ENCODE results near the gene METTL2B.
A peak's percentile ranks its signal among the peaks of the same experiment; 100 is the strongest.
"Not testable (repeated sequence)": the region's sequence is repeated elsewhere in the genome, so short reads cannot be mapped to it uniquely, and the experiment has no call there.

The METTL2B gene

DNA sequence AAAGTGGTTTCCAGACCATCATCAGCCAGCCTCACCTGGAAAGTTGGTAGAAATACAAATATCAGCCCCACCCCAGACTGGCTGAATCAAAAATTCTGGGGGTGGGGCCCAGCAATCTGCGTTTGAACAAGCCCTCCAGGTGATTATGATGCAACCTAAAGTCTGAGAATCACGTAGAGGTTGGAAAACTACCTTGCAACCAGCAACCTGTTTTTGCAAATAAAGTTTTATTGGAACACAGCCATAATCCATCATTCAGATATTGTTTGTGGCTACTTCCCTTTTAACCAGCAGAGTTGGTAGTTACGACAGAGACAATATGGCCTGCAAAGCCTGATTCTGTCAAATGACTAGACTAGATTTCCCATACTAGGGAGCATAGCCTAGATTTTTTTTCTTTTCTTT lies 49.5 kb downstream of the METTL2B start:
- not testable (repeated sequence) for DNase-seq (ENCODE audit: low spot score)

DNA sequence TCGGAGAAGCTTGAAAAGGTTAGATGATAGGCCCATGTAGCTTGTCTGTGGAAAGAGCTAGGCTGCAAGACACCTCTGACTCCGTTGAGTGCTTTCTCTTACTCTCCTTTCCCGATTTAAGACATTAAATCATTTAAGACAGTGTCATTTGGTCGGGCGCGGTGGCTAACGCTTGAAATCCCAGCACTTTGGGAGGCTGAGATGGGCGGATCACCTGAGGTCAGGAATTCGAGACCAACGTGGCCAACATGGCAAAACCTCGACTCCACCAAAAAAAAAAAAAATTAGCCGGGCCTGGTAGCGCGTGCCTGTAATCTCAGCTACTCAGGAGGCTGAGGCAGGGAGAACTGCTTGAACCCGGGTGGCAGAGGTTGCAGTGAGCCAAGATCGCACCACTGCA lies 52.6 kb downstream of the METTL2B start:
- DNase-seq (ENCODE audit: low spot score), result not testable (repeated sequence)

DNA sequence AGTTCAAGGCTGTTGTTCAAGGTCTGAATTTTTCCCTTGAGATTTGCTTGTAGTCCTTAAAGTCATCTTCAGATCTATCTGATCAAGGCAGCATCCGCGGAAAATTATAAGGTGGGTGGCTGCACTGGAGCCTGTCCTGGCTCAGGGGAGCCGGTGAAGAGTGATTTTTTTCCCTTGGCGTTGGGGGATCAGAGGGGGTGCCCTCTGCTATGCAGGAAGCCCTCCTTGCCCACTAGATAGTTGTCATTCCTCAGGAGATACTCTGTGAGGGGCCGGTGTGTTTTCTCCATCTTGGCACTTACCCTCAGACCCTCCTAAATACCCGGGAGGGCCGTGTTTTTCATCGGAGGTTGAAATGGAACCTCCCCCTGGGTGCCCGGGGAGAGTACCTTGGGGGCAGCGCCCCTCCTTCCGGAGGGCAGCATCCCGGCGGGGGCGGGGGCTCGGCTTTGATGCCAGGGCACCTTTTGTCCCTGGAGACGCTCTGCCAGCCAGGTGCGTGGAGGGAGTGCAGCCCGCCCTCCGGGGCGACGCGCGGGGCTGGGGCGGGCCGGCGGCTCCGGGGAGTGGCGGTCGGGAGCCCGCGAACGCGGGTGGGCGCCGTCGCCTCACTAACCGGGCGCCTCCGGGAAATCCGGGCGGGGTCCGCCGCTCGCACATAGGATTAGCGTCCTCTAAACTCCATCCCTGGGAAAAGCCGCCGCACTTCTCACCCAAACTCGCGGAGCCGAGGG lies 53.7 kb downstream of the METTL2B start:
- not testable (repeated sequence) for DNase-seq (ENCODE audit: low spot score)

DNA sequence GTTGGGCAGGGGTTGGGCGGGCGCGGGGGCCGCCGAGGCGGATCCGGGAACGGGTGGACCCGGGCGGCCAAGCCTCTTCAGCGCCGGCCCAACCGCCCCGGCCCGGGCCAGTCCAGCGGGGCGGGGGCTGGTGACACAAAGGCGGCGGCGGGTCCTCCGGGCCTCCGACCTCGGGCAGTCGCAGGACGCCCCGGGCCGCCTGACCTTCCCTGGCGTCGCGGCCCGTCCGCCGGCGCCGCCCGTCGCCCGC lies 54.2 kb downstream of the METTL2B start:
- DNase-seq (ENCODE audit: low spot score), result no peak

DNA sequence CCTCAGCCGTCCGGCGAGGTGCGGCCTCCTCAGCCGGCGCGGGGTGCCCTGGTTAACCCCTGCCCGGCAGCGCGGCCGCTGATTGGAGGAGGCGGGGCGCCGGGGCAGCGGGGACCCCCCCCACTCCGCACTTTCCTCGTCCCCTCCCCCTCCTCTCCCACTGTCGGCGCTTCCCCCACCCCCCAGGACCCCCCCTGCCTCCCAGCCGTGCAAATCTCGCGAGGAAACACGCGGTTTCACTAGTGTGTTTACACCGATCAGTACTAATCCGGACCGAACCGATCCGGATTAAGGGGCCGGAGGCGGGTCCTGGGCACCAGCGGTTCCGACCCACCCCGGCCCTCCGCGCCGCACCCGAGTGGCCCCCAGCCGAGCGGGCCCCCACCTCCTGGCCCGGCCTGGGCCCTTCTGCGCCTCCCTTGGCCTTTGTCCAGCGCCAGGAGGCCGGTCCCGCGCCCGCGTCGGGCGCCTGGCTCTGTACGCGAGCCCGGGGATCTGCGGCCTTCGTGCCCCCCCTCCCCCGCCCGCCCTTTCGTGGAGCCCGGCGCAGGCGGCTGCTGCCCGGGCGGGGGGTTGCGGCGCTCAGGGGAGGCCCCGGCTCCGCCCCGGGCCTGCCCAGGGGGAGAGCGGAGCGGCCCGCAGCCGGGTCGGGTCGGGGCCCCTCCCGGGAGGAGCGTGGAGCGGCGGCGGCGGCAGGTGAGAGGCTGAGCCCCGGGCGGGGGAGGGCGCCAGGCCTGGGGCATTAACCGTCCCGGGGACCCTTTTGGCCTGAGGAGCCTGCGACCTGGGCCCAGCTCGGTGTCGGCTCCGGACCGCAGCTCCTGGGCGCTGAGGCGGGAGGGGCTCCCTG lies 54.8 kb downstream of the METTL2B start:
- DNase-seq (ENCODE audit: low spot score), result peak; percentile 87

DNA sequence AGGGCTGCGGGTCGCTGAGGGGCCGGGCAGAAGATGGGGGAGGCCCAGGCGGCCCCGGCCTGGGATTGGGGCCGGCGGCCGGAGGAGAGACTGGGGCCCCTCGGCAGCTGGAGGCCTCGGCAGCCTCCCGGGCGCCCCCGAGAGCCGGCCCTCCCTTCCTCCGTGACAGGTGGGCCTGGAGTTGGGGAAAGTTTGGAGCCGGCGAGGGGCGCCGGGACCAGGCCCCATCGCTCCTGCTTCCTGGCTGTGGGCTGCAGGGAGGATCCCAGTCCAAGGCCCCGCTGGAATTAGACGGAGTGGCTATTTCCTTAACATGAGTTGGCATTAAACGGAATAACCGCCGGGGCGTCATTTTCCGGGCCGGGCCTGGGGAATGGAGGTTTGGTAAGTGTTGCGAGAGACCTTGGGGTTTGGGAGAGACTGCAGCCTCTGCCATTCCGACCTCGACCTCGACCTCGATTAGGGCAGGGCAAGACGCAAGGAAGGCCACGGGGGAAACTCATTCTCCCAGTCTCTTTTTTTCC lies 55.5 kb downstream of the METTL2B start:
- peak; percentile 37 for DNase-seq (ENCODE audit: low spot score)

DNA sequence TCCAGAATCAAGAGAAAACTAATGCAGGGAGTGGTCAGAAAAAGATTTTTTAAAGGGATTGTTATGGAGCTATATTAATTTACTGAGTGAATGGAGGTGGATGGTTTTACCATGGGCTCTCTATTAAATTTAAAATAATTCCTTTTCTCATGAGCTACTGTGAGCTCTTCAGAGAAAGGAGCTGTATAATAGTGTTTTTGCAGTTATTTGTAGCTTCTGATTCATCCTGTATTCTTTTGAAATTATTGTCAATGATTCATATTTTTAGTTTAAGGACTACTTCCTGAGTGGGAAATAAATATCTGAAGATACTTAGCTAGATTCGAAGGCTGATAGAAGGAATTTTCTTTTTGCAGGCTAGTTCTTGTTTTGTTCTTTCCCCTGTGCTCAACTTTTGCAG lies 56.4 kb downstream of the METTL2B start:
- not testable (repeated sequence) for DNase-seq (ENCODE audit: low spot score)

DNA sequence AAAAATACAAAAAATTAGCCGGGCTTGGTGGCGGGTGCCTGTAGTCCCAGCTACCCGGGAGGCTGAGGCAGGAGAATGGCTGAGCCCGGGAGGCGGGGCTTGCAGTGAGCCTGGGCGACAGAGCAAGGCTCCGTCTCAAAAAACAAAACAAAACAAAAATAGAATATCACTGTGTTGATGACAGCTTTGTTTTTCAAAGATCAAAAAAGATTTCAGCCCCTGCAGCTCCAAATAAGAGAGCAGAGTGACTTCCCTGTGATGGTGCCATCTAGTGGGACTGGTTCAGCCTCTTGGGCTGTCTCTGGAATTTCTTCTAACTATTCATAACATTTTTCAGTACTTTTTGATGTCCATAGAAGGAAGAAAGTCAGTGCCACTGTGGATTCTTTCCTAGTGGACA lies 60.9 kb downstream of the METTL2B start:
- DNase-seq (ENCODE audit: low spot score), result not testable (repeated sequence)

DNA sequence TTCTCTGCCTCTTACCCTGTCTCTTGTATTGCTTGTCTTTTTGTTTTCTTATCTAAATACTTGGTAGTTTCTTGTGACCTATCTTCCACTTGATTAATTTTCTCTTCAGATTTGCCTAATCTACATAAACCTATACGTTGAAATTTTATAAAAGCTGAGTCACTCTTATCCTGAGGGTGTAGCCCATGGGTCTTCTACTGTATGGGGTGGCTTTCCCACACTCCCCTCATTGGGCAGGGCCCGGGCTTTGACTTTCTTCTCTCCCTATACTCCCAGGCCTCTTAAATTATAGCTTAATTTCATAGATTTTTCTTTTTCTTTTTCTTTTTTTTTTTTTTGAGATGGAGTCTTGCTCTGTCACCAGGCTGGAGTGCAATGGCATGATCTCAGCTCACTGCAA lies 66.0 kb downstream of the METTL2B start:
- not testable (repeated sequence) for DNase-seq (ENCODE audit: low spot score)

DNA sequence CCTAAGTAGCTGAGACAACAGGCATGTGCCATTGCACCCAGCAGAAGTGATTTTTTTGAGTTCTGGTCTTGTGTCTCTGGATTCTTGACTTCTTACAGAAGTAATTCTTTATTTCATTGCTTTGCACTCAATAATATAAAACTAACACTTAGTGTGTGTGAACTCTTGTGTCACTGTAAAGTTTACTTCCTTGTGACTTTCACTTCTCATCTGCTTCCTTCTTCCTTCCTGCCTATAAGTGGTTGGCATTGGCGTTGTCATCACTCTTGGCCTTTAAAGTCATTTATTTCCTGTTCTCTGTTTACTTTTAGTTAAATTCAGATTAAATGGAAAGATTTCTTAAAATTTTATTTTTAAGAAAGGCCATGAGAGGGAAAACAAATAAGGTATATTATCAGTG lies 66.8 kb downstream of the METTL2B start:
- not testable (repeated sequence) for DNase-seq (ENCODE audit: low spot score)

DNA sequence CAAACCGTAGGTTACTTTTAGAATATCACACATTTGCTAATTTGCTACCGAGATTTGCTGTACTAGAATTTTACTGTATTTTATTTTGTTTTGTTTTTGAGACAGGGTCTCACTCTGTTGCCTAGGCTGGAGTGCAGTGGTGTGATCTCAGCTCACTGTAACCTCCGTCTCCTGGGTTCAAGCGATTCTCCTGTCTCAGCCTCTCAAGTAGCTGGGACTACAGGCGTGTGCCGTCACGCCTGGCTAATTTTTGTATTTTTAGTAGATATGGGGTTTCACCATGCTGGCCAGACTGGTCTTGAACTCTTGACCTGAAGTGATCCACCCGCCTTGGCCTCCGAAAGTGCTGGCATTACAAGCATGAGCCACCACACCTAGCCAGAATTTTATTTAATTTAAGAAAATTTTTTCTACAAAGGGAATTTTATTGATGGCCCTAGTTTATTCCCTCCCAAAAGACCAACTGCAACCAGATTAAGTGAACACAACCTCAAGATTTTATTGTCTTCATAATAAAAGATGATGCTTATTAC lies 69.8 kb downstream of the METTL2B start:
- not testable (repeated sequence) for DNase-seq (ENCODE audit: low spot score)

DNA sequence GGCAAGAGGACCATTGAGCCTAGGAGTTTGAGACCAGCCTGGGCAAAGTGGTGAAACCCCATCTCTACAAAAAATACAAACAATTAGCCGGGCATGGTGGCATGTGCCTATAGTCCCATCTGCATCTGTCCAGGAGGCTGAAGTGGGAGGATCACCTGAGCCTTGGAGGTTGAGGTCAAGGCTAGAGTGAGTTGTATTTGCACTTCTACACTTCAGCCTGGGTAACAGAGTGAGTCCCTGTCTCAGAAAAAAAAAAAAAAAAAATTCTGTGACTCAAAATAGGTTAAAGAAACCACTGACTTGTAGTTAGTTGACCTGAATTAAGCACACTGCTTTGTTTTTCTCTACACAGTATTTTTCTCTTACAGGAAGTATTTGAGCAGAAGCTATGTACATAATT lies 74.4 kb downstream of the METTL2B start:
- DNase-seq (ENCODE audit: low spot score), result no peak

DNA sequence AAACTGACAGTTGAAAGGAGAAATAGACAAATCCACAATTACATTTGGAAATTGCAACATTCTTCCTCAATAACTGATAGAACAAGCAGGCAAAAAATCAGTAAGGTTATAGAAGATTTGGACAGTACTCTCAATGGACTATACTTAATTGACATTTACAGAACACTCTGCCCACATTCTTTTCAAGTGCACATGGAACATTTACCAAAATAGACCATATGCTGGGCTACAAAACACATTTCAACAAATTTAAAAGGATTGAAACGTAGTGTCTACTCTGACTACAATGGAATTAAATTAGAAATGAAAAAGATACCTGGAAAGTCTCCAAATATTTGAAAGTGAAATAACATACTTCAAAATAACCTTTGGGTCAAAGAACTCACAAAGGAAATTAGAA lies 77.8 kb downstream of the METTL2B start:
- not testable (repeated sequence) for DNase-seq (ENCODE audit: low spot score)

All from globus pallidus (tissue), 1 donor.